ENCODE results near the gene LY6G5C.

LY6G5C gene

GRCh38 chr6:31691078-31691463 is 10.2 kb upstream of the LY6G5C start:
- no peak for DNase-seq

DNA sequence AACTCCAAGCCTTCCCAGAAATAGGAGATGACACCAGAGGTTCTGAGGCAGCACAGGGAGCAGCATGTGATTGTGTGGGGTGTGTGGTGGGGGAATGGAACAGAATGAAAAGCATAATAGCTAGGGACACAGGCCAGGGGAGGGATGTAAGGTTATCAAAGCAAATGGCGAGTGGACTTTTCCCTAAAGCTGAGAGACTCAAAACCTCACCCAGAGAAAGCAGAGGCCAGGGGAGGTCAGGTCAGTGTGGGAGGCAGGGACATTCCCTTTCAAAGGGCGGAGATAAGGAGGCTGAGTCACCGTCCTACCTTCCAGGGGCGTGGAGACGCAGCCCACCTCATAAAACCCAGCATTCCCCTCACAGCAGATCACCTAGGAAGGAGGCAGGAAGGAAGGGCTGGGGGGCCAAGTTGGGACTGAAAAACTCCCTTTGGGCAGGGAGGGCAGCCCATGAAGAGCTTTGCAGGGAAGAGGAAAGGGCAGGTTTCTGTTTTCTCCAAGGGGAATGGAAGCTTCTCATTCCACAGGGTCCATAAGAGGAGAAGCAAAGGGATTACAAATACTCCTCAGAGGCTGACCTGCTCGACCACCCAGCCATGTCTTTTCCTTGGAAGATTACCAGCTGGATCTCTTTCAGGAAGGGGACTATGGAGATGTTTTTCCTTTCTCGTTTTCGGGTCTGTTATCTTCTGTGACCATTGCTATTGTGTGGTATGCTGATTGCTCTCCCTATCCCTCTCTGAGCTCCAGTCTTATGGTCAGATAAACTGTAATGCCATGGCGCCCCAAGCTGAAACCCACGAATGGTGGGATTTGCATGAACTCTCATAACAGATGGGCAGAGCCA is 9.6 kb upstream of the LY6G5C start:
- DNase-seq, result no peak

DNA sequence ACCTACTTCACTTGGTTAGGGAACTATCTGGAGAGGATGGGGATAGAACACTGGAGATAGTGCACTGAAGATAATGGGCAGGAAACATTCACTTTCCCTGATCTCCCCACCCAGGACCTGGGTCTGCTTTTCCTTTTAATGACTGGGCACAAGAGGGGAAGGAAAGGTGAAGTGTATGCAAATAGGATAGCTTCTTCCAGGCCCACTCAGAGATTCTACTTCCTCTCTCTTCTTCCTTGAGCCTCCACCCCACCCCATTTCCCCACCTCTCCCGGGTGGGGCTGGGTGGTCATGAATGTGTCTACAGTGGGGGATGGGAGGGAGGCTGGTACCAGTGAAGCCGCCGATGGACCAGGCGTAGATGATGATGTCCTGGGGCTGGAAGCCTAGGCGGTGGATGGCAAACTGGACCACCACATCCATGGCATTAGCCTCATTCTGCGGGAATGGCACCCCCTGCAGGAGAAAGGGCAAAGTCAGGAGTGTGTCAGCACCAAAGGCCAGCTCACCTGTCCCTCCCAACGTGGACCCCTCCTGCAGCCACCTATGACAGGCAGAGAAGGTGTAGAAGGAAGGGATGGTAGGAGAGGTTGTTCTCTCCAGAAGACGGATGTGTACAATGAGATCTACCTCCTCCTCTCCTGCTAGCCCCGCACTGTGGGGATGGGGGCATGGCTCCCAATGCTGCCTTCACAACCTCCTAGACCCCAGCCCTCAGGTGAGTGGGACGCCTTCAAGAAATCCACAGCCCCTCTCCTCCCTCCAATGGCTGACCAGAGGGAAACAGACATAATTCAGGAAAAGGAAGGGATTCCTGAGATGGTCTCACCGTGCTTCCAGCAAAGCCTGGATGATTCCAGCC is 8.6 kb upstream of the LY6G5C start:
- DNase-seq, result no peak

- no peak for DNase-seq
These were observed 7.2 kb upstream of the LY6G5C start for GRCh38 chr6:31687860-31688693.

- no peak for DNase-seq
These were observed 6.5 kb upstream of the LY6G5C start for GRCh38 chr6:31687321-31687720.

DNA sequence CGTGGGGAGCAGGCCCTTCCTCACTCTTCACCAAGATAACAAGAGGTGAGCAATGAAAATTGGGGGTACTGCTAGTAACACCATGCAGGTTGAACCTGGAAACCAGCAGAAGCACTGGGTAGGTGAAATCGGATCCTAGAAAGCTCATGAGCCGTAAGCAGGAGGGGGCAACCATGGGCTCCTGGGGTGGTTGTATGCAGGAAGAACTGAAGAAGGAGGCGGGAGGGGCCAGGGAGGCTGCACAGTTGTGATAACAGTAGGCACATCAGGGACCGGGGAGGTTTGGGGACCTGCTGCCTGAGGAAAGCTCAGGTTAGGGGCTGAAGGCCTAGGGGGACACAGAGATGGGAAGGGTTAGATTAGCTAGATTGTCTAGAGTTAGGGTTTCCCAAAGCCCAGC is 5.6 kb upstream of the LY6G5C start:
- no peak for DNase-seq

DNA sequence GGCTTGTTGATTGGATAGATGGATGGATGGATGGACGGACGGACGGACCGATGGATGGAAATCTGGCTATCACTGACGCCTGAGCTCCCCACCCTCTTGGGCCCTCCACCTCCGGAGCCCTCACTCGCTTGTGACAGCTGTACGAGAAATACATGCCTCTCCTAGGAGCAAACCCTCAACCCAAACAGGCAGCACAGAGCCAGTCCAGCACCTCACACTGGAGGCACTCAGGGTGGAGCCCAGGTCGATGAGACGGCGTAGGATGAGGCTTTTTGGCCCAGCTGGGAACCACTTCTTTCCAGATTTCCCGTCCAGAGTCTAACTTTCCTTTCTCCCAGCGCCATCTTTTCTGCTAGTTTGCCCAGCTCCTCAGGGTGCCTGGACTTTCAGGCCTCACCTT is 2.7 kb upstream of the LY6G5C start:
- no peak for DNase-seq

DNA sequence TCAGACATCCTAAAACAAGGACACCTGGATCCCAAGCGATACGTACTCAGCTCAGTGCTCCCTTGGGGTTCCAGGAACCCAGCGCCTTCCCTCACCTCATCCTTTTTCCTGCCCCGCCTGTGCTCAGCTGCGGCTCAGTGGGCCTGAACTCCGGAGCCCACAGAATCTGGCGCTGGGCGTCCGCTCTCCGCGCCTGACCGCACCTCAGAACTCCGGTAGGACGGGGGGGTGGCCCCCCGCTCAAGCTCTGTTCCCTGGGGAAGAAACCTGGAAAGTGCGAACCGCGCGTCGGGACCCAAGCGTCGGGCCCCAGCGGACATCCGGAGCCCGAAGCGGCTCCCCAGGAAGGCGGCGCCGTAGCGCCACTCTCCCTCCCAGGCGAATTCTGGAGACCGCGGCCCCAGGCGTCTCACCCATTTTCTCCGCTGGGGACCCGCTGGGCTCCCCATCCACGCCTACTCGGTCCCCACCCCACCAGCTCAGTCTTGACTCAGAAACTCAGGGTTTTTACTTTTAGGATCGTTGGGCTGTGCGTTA is 336 bp upstream of the LY6G5C start:
- DNase-seq, result no peak

DNA sequence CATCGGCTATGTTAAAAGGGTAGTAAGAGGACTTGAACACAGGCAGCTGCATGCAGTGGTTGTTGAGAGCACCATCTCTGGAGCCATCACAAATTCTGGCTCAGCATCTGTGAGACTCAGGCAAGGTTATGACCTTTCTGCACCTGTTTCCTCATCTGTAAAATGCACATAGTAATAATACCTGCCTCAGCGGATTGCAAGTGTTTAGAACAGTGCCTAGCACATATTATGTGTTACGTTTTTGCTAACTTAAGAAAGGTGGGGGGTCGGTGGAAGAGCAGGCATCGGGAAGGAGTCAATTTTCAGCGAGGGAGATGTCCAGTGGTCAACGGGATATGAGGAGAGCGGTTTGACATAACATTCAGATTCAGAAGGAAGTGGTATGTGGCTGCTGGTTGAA is 2.9 kb downstream of the LY6G5C start:
- DNase-seq, result no peak

DNA sequence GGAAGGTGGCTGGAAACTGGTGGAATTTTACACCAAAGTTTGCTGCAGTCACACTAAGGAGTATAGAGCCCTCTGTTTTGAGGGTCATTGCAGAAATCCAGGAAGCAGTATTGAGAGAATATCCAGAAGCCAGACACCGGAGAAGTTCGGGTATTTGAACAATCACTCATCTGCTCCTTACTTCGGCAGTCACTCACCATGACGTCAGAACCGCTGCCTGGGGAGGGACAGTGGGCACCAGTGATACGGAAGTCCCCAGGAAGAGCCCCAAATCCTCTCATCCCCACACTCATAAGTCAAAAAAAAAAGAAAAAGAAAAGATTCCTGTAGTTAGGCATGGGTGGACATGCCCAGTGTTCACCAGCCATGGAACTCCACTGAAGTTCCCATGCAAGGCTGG is 4.0 kb downstream of the LY6G5C start:
- no peak for DNase-seq

DNA sequence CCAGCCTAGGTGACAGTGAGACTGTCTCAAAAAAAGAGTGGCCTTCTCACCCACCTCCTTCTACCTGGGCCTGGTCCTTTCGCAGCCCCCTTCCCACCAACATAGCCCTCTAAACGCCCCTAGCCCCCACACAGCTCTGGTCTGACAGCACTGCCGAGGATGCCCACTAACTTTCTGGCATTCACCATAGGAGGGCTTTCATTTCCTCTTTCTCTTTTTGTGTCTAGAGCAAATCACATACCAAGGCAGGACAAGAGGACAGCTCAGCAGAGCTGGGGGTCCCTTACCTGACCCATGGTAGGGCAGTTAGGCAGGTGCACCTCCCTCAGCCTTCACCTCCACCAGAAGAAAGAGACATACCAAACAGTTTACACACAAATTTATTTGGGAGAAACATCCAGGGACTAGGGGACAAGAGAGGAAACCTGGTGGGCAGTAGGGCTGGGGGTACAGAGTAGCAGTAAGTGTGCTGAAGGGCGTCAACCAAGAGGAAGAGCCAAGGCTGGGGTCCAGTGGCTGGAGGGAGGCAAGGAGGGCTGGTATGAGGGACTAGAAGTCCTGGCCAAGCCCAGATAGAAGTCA is 4.5 kb downstream of the LY6G5C start:
- DNase-seq, result no peak

DNA sequence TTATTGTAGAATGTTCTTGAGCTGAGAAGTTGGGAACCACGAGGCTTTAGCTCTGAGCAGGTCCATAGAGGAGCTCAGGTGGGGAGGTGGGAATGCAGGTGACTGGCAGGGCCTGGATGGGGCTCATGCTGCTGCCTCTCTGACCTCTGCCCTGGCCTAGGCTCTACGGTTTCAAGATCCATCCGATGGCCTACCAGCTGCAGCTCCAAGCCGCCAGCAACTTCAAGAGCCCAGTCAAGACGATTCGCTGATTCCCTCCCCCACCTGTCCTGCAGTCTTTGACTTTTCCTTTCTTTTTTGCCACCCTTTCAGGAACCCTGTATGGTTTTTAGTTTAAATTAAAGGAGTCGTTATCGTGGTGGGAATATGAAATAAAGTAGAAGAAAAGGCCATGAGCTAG is 11.2 kb downstream of the LY6G5C start, which contains the start of gene LY6G5B:
Gene LY6G5B (plus strand): TSS at position 301 of the 400 bp plus-strand sequence. CDS start 975 bp downstream, outside the sequence.
- no peak for DNase-seq

DNA sequence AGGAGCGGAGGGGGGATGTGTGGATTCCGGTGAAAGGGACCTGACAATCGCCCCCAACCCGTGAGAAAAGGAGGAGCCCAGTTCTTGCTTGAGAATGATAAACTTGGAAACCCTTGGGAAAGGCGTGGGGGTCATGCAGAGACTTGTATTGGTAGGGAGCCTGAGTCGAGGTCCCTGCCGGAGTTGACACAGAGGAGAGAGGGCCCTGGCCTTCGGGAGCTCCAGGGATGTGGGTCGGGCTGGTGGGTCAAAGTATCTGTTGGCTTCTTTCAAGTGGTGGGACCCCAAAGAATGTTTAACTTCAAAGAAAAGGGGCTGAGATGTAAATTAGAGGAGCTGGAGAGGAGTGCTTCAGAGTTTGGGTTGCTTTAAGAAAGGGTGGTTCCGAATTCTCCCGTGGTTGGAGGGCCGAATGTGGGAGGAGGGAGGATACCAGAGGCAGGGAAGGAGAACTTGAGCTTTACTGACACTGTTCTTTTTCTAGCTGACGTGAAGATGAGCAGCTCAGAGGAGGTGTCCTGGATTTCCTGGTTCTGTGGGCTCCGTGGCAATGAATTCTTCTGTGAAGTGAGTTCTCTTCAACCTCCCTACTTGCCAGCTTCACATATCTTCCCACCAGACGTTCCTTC is 14.4 kb downstream of the LY6G5C start:
- DNase-seq, result no peak

- DNase-seq, result peak; percentile 92
These were observed 15.1 kb downstream of the LY6G5C start, which contains the start of gene CSNK2B for GRCh38 chr6:31665501-31666336. Gene CSNK2B (plus strand): TSS chr6:31666080. CDS start chr6:31666832, 752 bp downstream.

DNA sequence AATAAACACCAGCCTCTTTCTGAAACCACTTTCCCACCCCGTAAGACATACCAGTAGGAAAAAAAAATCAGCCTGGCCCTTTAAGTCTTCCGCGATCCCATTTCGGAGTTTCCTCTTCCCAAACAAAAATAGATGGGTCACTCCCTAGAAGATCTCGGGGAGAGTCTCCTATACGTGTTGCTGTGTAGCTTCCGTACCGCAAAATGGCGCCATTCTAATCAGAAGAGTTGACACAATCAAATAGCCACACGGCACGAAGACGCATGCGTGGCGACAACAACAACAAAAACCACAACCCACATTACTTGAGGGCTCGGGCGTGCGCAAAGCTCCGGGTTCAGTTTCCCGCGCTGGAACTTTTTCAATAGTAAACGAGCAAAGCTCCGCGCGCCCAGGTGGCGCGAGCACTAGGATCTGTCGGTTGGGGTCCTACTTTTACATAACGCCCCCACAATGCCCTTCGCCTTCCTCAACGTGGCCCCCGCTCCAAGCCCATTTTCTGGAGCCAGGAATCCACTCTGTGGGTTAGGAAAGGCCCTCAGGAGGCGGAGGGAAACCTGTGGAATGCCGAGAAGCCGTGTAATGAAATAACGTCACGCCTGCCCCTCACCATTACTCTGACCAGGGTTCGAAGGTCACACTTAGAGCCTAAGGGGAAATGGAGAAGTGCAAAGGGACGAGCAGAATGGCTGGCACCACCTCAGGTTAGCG is 15.9 kb downstream of the LY6G5C start, which contains the start of gene GPANK1:
Gene GPANK1 (minus strand): TSS at position 208 of the 711 bp plus-strand sequence. CDS start 519 bp downstream, outside the sequence.
- DNase-seq, result peak; percentile 74

- no peak for DNase-seq
These were observed 16.7 kb downstream of the LY6G5C start for GRCh38 chr6:31663961-31664789.

DNA sequence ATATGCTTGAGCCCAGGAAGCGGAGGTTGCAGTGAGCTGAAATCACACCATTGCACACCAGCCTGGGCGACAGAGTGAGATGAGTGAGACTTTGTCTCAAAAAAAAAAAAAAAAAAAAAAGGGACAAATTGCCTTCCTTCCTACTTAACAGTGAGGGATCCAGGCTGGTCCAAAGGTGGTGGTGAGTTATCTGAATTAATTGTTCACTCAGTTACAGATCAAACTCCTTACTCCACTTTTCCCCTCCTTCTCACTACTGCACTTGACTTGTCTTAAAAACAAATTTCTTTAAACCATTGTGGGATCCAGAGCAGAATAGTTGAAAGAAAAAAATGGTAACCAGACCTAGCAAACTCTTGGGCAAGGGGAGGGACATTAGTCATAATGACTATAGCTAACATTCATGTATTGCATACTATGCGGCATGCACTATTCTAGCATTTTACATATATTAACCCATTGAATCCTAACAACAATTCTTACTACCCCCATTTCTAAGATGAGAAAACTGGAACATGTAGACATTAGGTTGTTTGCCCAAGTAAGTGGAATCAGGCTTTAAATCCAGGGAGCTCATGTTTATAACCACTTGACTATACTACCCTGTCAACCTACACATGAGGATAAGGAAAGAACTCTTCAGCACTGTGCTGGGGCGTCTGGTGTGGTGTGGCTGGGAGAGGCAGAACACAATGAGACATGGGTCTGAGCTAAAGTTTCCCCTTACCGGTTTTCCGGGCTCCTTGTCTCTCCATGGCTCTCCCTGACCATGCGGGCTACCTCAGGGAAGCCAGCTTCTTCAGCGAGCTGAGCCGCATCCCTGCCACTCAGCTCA is 17.5 kb downstream of the LY6G5C start:
- no peak for DNase-seq

GRCh38 chr6:31662124-31662723 is 18.6 kb downstream of the LY6G5C start:
- no peak for DNase-seq
